OCI-LY7 (cell line): ENCODE results near the gene TRIML1.

ENCODE experiments used
- EZH2phosphoT487 ChIP-seq: fragments of 200-600 bp; sonication (generic); IDR thresholded peaks from 2 replicates; pipeline ENCODE4 v1.6.1; 2018; ENCODE audit warnings: low read depth, borderline replicate concordance, mild to moderate bottlenecking, mixed run types, antibody characterized with exemption, low read length, moderate library complexity, mixed read lengths
- TF ChIP-seq, protein P1 (sequence below): fragments of 200-600 bp; sonication (generic); conservative IDR thresholded peaks from 2 replicates; pipeline ENCODE4 v1.5.1; 2014; ENCODE audit warnings: mild to moderate bottlenecking, antibody characterized with exemption, low read length, moderate library complexity, mixed read lengths

GRCh38 chr4:188127214-188127874, 11.9 kb upstream of the TRIML1 start:
- TF ChIP-seq, protein P1, sequence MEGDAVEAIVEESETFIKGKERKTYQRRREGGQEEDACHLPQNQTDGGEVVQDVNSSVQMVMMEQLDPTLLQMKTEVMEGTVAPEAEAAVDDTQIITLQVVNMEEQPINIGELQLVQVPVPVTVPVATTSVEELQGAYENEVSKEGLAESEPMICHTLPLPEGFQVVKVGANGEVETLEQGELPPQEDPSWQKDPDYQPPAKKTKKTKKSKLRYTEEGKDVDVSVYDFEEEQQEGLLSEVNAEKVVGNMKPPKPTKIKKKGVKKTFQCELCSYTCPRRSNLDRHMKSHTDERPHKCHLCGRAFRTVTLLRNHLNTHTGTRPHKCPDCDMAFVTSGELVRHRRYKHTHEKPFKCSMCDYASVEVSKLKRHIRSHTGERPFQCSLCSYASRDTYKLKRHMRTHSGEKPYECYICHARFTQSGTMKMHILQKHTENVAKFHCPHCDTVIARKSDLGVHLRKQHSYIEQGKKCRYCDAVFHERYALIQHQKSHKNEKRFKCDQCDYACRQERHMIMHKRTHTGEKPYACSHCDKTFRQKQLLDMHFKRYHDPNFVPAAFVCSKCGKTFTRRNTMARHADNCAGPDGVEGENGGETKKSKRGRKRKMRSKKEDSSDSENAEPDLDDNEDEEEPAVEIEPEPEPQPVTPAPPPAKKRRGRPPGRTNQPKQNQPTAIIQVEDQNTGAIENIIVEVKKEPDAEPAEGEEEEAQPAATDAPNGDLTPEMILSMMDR = no peak
- TF ChIP-seq EZH2phosphoT487 = no peak
